HCT116 (cell line): ENCODE measurements around the gene MTHFD2L. TPM values are rescaled to one million over a fixed set of nuclear protein-coding genes. Genes with fewer than 3 reads are reported as not detected.

ENCODE experiments used
- ATAC-seq: fragments of 200-7000 bp; cut with Tn5 transposase; 2 replicates; pipeline ENCODE4 v1.9.1; 2020; ENCODE audit warnings: mild to moderate bottlenecking, moderate library complexity
- BruUV-seq: library from RNA; stranded (reverse); fragments of 400-500 nt; replicated peaks from 2 replicates; lab custom pipeline; 2021; lab: Mats Ljungman, UMichigan
- CTCF ChIA-PET: fragments of 300-600 bp; sonication (Branson Sonifier 250); formaldehyde crosslinking; loops from one replicate; lab custom pipeline; 2021; ENCODE audit warnings: antibody characterized with exemption; lab: Charles Lee
- POLR2A ChIA-PET: fragments of 300-600, 350-600 bp; sonication (Branson Sonifier 250); formaldehyde crosslinking; loops from one replicate; lab custom pipeline; 2021; ENCODE audit warnings: antibody characterized with exemption; lab: Charles Lee
- RAD21 ChIA-PET, 2 experiments: fragments of 300-600 bp; sonication (Branson Sonifier 250); formaldehyde crosslinking; loops; one replicate each; lab custom pipeline; 2023; ENCODE audit warnings: low total read pairs in 2 of 2; ENCODE audit not compliant: uncharacterized antibody in 2 of 2, unreplicated experiment in 2 of 2, low non-redundant PET in 1 of 2; lab: Charles Lee
- DNase-seq: peaks from one replicate; pipeline ENCODE4 v3.0.0-alpha.2; 2010; ENCODE audit warnings: low read depth, low spot score
- H2AFZ ChIP-seq: fragments of 200-600 bp; shearing (Covaris generic), sonication (generic); 2 replicates; pipeline ENCODE4 v1.6.1; 2017; ENCODE audit warnings: low read depth, mixed run types, mixed read lengths, antibody characterized with exemption, low read length; ENCODE audit not compliant: poor library complexity, severe bottlenecking
- H3K27ac ChIP-seq: 2 replicates; pipeline ENCODE4 v1.5.1; 2012; ENCODE audit warnings: low read depth, low read length
- H3K27me3 ChIP-seq: fragments of 200-600 bp; sonication (generic); 2 replicates; pipeline ENCODE4 v1.6.1; 2016; ENCODE audit warnings: mixed run types, low read length, mixed read lengths; ENCODE audit not compliant: insufficient read depth
- H3K36me3 ChIP-seq, 2 experiments: fragments of 200-500 bp in 1 of 2; fragments of 200-600 bp in 1 of 2; sonication (Bioruptor generic) in 1 of 2; sonication (generic) in 1 of 2; 2 replicates each; pipeline versions ENCODE4 v1.5.1 to v1.6.1; 2014 to 2016; ENCODE audit warnings: low read length in 2 of 2, inconsistent platforms in 1 of 2, mixed read lengths in 1 of 2, mixed run types in 1 of 2; ENCODE audit not compliant: insufficient read depth in 2 of 2, control insufficient read depth in 1 of 2
- H3K4me1 ChIP-seq, 2 experiments: fragments of 200-600 bp in 1 of 2; sonication (generic) in 1 of 2; 2 replicates each; pipeline versions ENCODE4 v1.5.1 to v1.6.1; 2012 to 2017; ENCODE audit warnings: low read length in 2 of 2, inconsistent platforms in 1 of 2, mild to moderate bottlenecking in 1 of 2, mixed read lengths in 1 of 2, mixed run types in 1 of 2, moderate library complexity in 1 of 2; ENCODE audit not compliant: insufficient read depth in 2 of 2, control insufficient read depth in 1 of 2
- H3K4me2 ChIP-seq: fragments of 200-600 bp; sonication (generic); 2 replicates; pipeline ENCODE4 v1.6.1; 2017; ENCODE audit warnings: mixed run types, low read length, mixed read lengths
- H3K4me3 ChIP-seq, 2 experiments: fragments of 200-600 bp in 1 of 2; sonication (generic) in 1 of 2; replicated peaks in 1 of 2; 2 replicates each; pipeline ENCODE4 v1.5.1; 2011 to 2016; ENCODE audit warnings: low read length in 2 of 2, control low read depth in 1 of 2, low read depth in 1 of 2, mild to moderate bottlenecking in 1 of 2, mixed read lengths in 1 of 2, mixed run types in 1 of 2
- H3K79me2 ChIP-seq: fragments of 200-600 bp; sonication (generic); 2 replicates; pipeline ENCODE4 v1.6.1; 2017; ENCODE audit warnings: mild to moderate bottlenecking, mixed run types, low read length, moderate library complexity, mixed read lengths; ENCODE audit not compliant: insufficient read depth
- H3K9ac ChIP-seq: fragments of 200-600 bp; sonication (generic); 2 replicates; pipeline ENCODE4 v1.6.1; 2016; ENCODE audit warnings: low read length, mixed read lengths
- H3K9me2 ChIP-seq: fragments of 200-600 bp; sonication (generic), shearing (Covaris generic); 2 replicates; pipeline ENCODE4 v1.6.1; 2017; ENCODE audit warnings: mixed run types, mild to moderate bottlenecking, moderate library complexity; ENCODE audit not compliant: insufficient read depth
- H3K9me3 ChIP-seq, 2 experiments: fragments of 200-500 bp in 1 of 2; fragments of 200-600 bp in 1 of 2; sonication (Bioruptor generic) in 1 of 2; sonication (generic) in 1 of 2; 2 replicates each; pipeline ENCODE4 v1.6.1; 2014 to 2017; ENCODE audit warnings: low read length in 2 of 2, mixed read lengths in 2 of 2, inconsistent platforms in 1 of 2, low read depth in 1 of 2, mild to moderate bottlenecking in 1 of 2, mixed run types in 1 of 2, moderate library complexity in 1 of 2; ENCODE audit not compliant: control insufficient read depth in 1 of 2, insufficient read depth in 1 of 2
- H4K20me1 ChIP-seq: fragments of 200-600 bp; sonication (generic), shearing (Covaris generic); 2 replicates; pipeline ENCODE4 v1.6.1; 2017; ENCODE audit warnings: mixed run types, mild to moderate bottlenecking, moderate library complexity; ENCODE audit not compliant: insufficient read depth
- ATF3 ChIP-seq: IDR thresholded peaks from 2 replicates; pipeline ENCODE4 v1.6.1; 2012
- CEBPB ChIP-seq: IDR thresholded peaks from 2 replicates; pipeline ENCODE4 v1.6.1; 2012; ENCODE audit warnings: low read depth
- ELF1 ChIP-seq: IDR thresholded peaks from 2 replicates; pipeline ENCODE4 v1.6.1; 2012; ENCODE audit warnings: low read depth, borderline replicate concordance
- EZH2 ChIP-seq: fragments of 200-600 bp; sonication (generic); IDR thresholded peaks from 2 replicates; pipeline ENCODE4 v1.6.1; 2017; ENCODE audit warnings: antibody characterized with exemption, mixed run types
- FOSL1 ChIP-seq: IDR thresholded peaks from 2 replicates; pipeline ENCODE4 v1.6.1; 2012; ENCODE audit warnings: low read depth
- JUND ChIP-seq: IDR thresholded peaks from 2 replicates; pipeline ENCODE4 v1.6.1; 2012
- POLR2AphosphoS5 ChIP-seq: IDR thresholded peaks from 2 replicates; pipeline ENCODE4 v1.6.1; 2011; ENCODE audit warnings: mild to moderate bottlenecking, low read depth, low read length, moderate library complexity
- RAD21 ChIP-seq: IDR thresholded peaks from 2 replicates; pipeline ENCODE4 v1.6.1; 2012; ENCODE audit warnings: low read depth, mild to moderate bottlenecking
- REST ChIP-seq: IDR thresholded peaks from 2 replicates; pipeline ENCODE4 v1.6.1; 2012; ENCODE audit warnings: low read depth
- SIN3A ChIP-seq: IDR thresholded peaks from 2 replicates; pipeline ENCODE4 v1.6.1; 2012; ENCODE audit warnings: low read depth
- SP1 ChIP-seq: IDR thresholded peaks from 2 replicates; pipeline ENCODE4 v1.6.1; 2012; ENCODE audit warnings: low read depth
- SRF ChIP-seq: IDR thresholded peaks from 2 replicates; pipeline ENCODE4 v1.6.1; 2012; ENCODE audit warnings: low read depth
- TCF7L2 ChIP-seq: IDR thresholded peaks from 2 replicates; pipeline ENCODE4 v1.7.0; 2011; ENCODE audit warnings: borderline replicate concordance, inconsistent platforms; ENCODE audit not compliant: insufficient read depth, insufficient read length; ENCODE audit errors: extremely low read depth
- YY1 ChIP-seq: IDR thresholded peaks from 2 replicates; pipeline ENCODE4 v1.6.1; 2011; ENCODE audit warnings: low read length, low read depth, moderate library complexity, mild to moderate bottlenecking; ENCODE audit not compliant: insufficient replicate concordance; ENCODE audit errors: extremely low read depth
- ZFX ChIP-seq: fragments of 450-650 bp; IDR thresholded peaks from 2 replicates; pipeline ENCODE4 v1.6.1; 2017
- ZNF274 ChIP-seq: fragments of 200-500 bp; sonication (Bioruptor generic); IDR thresholded peaks from 2 replicates; pipeline ENCODE4 v1.6.1; 2014; ENCODE audit warnings: mild to moderate bottlenecking, low read depth, low read length, inconsistent platforms
- intact Hi-C: fragments of 100-400 bp; cut with micrococcal nuclease; formaldehyde crosslinking; loops from 2 replicates; pipeline ENCODE4 v1.10.0; 2022
- total RNA-seq: library from RNA; stranded (reverse); gene quantifications from one replicate; pipeline ENCODE4 v1.2.1, GENCODE V29; 2021; ENCODE audit not compliant: unreplicated experiment
- TF ChIP-seq, protein P1 (sequence below): IDR thresholded peaks from 2 replicates; pipeline ENCODE4 v1.6.1; 2011; ENCODE audit warnings: mild to moderate bottlenecking, low read length, moderate library complexity; ENCODE audit not compliant: insufficient replicate concordance; ENCODE audit errors: extremely low read depth
- TF ChIP-seq, protein P2 (sequence below), 3 experiments: fragments of 200-600 bp in 1 of 3; sonication (generic) in 1 of 3; IDR thresholded peaks in 2 of 3; conservative IDR thresholded peaks in 1 of 3; 2 replicates each; pipeline ENCODE4 v1.5.1; 2012 to 2017; ENCODE audit warnings: low read depth in 2 of 3, low read length in 2 of 3, antibody characterized with exemption in 1 of 3, borderline replicate concordance in 1 of 3, control low read depth in 1 of 3, mild to moderate bottlenecking in 1 of 3, mixed read lengths in 1 of 3, mixed run types in 1 of 3, moderate library complexity in 1 of 3; ENCODE audit not compliant: insufficient read depth in 1 of 3

The MTHFD2L gene
- total RNA-seq, 1 experiment from 2014 or later: 15.0 TPM

DNA sequence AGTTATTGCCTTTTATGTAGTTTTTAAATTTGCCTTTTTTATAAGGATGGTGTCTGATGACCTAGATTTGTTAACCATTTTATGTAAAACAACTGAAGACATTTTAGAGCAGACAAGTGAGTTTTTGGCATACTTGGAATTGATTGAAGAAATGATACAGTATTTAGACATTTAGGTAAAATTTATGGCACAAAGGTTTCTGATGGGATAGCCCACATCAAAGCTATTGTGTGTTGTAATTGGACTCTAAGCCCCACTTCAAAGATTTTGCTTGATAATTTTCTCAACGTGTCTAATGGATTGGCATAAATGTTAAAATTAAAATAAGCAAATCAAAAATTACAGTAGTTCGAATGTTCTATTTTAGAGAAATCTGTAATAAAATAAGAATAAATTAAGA, 168.0 kb downstream of the MTHFD2L start:
- Histone ChIP-seq H4K20me1 (no peaks in the 10 kb centered on the region), H3K79me2 (peaks cover 7% of the 10 kb centered on the region; the same call in 1 of the 2 replicates), H3K27me3 (no peaks in the 10 kb centered on the region), H3K4me1 (peaks cover 23 to 72% of the 10 kb centered on the region in 2 experiments), H3K4me3 (no peak overlapping the region), H3K4me2 (no peak overlapping the region), H3K9me3 (no peaks in the 10 kb centered on the region), H3K9me2 (no peaks in the 10 kb centered on the region; the same call in 1 of the 2 replicates), H3K9ac (no peak overlapping the region), H3K27ac (no peak overlapping the region), H3K36me3 (no peaks in the 10 kb centered on the region), H2AFZ (no peak overlapping the region)
- no peak for TF ChIP-seq ZFX
- TF ChIP-seq REST: no peak
- TF ChIP-seq, protein P1, sequence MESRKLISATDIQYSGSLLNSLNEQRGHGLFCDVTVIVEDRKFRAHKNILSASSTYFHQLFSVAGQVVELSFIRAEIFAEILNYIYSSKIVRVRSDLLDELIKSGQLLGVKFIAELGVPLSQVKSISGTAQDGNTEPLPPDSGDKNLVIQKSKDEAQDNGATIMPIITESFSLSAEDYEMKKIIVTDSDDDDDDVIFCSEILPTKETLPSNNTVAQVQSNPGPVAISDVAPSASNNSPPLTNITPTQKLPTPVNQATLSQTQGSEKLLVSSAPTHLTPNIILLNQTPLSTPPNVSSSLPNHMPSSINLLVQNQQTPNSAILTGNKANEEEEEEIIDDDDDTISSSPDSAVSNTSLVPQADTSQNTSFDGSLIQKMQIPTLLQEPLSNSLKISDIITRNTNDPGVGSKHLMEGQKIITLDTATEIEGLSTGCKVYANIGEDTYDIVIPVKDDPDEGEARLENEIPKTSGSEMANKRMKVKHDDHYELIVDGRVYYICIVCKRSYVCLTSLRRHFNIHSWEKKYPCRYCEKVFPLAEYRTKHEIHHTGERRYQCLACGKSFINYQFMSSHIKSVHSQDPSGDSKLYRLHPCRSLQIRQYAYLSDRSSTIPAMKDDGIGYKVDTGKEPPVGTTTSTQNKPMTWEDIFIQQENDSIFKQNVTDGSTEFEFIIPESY: no peak
- no peak for TF ChIP-seq POLR2AphosphoS5
- TF ChIP-seq RAD21: no peak
- no peak for TF ChIP-seq SRF
- TF ChIP-seq TCF7L2: no peak
- no peak for TF ChIP-seq ATF3
- no peak for TF ChIP-seq FOSL1
- TF ChIP-seq EZH2: no peak
- TF ChIP-seq ZNF274: no peak
- no peak for TF ChIP-seq SP1
- TF ChIP-seq JUND: no peak
- no peak for TF ChIP-seq SIN3A
- no peak for TF ChIP-seq YY1
- TF ChIP-seq, protein P2, sequence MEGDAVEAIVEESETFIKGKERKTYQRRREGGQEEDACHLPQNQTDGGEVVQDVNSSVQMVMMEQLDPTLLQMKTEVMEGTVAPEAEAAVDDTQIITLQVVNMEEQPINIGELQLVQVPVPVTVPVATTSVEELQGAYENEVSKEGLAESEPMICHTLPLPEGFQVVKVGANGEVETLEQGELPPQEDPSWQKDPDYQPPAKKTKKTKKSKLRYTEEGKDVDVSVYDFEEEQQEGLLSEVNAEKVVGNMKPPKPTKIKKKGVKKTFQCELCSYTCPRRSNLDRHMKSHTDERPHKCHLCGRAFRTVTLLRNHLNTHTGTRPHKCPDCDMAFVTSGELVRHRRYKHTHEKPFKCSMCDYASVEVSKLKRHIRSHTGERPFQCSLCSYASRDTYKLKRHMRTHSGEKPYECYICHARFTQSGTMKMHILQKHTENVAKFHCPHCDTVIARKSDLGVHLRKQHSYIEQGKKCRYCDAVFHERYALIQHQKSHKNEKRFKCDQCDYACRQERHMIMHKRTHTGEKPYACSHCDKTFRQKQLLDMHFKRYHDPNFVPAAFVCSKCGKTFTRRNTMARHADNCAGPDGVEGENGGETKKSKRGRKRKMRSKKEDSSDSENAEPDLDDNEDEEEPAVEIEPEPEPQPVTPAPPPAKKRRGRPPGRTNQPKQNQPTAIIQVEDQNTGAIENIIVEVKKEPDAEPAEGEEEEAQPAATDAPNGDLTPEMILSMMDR (IDR thresholded peaks at IDR 0.05 in 2 of 3, conservative IDR thresholded peaks at IDR 0.05 in 1 of 3; ENCODE audit: borderline replicate concordance in 1 of 3, insufficient read depth in 1 of 3, low read depth in 2 of 3, low read length in 2 of 3): no peak
- TF ChIP-seq ELF1: no peak
- no peak for TF ChIP-seq CEBPB
- intact Hi-C loops: loop anchor here (10.0 kb wide), 1 partner anchor 959 kb away; no protein-coding TSS in a partner anchor
- DNase-seq (no peak), ATAC-seq (no peak)
- POLR2A ChIA-PET: no interaction called here
- CTCF ChIA-PET: no interaction called here
- BruUV-seq: no TSS peak
- RAD21 ChIA-PET: no interaction called here
